ENCODE measurements around the gene BRD1.
"Not testable (repeated sequence)": the region's sequence is repeated elsewhere in the genome, so short reads cannot be mapped to it uniquely, and the experiment has no call there.

The BRD1 gene

GRCh38 chr22:49824936-49825335, 2.7 kb downstream of the BRD1 start:
- Histone ChIP-seq H3K9me3 (ENCODE audit: control insufficient read depth in 2 of 2, low read length in 2 of 2) (no peaks in the 10 kb centered on the region), H3K4me1 (ENCODE audit: control insufficient read depth in 2 of 2, insufficient read depth in 2 of 2, low read length in 2 of 2) (peaks cover 21 to 23% of the 10 kb centered on the region in 2 donors), H3K36me3 (ENCODE audit: control insufficient read depth in 2 of 2, insufficient read depth in 2 of 2, low read length in 2 of 2) (peaks cover 26 to 42% of the 10 kb centered on the region in 2 donors), H3K27ac (ENCODE audit: low read depth in 2 of 2, low read length in 2 of 2) (no peak overlapping the region), H3K27me3 (ENCODE audit: control insufficient read depth in 2 of 2, insufficient read depth in 2 of 2, low read length in 2 of 2) (no peaks in the 10 kb centered on the region), H3K4me3 (ENCODE audit: low read length in 2 of 2) (peak overlapping the region in 1 of 2 donors; percentile 79), H3K9ac (ENCODE audit: low read depth in 1 of 2, low read length in 2 of 2) (peak overlapping the region in 1 of 2 donors; percentile 8)

GRCh38 chr22:49824185-49824925, 3.3 kb downstream of the BRD1 start:
- Histone ChIP-seq H3K4me3 (ENCODE audit: low read length in 2 of 2) (no peak overlapping the region), H3K27me3 (ENCODE audit: control insufficient read depth in 2 of 2, insufficient read depth in 2 of 2, low read length in 2 of 2) (no peaks in the 10 kb centered on the region), H3K36me3 (ENCODE audit: control insufficient read depth in 2 of 2, insufficient read depth in 2 of 2, low read length in 2 of 2) (peaks cover 26 to 42% of the 10 kb centered on the region in 2 donors), H3K27ac (ENCODE audit: low read depth in 2 of 2, low read length in 2 of 2) (no peak overlapping the region), H3K9ac (ENCODE audit: low read depth in 1 of 2, low read length in 2 of 2) (peak overlapping the region in 1 of 2 donors; percentile 8), H3K9me3 (ENCODE audit: control insufficient read depth in 2 of 2, low read length in 2 of 2) (no peaks in the 10 kb centered on the region), H3K4me1 (ENCODE audit: control insufficient read depth in 2 of 2, insufficient read depth in 2 of 2, low read length in 2 of 2) (peaks cover 21 to 23% of the 10 kb centered on the region in 2 donors)

GRCh38 chr22:49823289-49824045, 4.2 kb downstream of the BRD1 start:
- Histone ChIP-seq H3K36me3 (ENCODE audit: control insufficient read depth in 2 of 2, insufficient read depth in 2 of 2, low read length in 2 of 2) (peaks cover 26 to 42% of the 10 kb centered on the region in 2 donors), H3K9me3 (ENCODE audit: control insufficient read depth in 2 of 2, low read length in 2 of 2) (no peaks in the 10 kb centered on the region), H3K27ac (ENCODE audit: low read depth in 2 of 2, low read length in 2 of 2) (no peak overlapping the region), H3K27me3 (ENCODE audit: control insufficient read depth in 2 of 2, insufficient read depth in 2 of 2, low read length in 2 of 2) (no peaks in the 10 kb centered on the region), H3K4me1 (ENCODE audit: control insufficient read depth in 2 of 2, insufficient read depth in 2 of 2, low read length in 2 of 2) (peaks cover 21 to 23% of the 10 kb centered on the region in 2 donors), H3K4me3 (ENCODE audit: low read length in 2 of 2) (no peak overlapping the region), H3K9ac (ENCODE audit: low read depth in 1 of 2, low read length in 2 of 2) (no peak overlapping the region)

GRCh38 chr22:49821741-49822140, 5.9 kb downstream of the BRD1 start:
- Histone ChIP-seq H3K36me3 (ENCODE audit: control insufficient read depth in 2 of 2, insufficient read depth in 2 of 2, low read length in 2 of 2) (peaks cover 41 to 60% of the 10 kb centered on the region in 2 donors), H3K4me1 (ENCODE audit: control insufficient read depth in 2 of 2, insufficient read depth in 2 of 2, low read length in 2 of 2) (peaks cover 21 to 23% of the 10 kb centered on the region in 2 donors)
- not testable (repeated sequence) for H3K4me3 ChIP-seq (ENCODE audit: low read length in 2 of 2); H3K9ac ChIP-seq (ENCODE audit: low read depth in 1 of 2, low read length in 2 of 2); H3K27me3 ChIP-seq (ENCODE audit: control insufficient read depth in 2 of 2, insufficient read depth in 2 of 2, low read length in 2 of 2); H3K27ac ChIP-seq (ENCODE audit: low read depth in 2 of 2, low read length in 2 of 2); H3K9me3 ChIP-seq (ENCODE audit: control insufficient read depth in 2 of 2, low read length in 2 of 2)

DNA sequence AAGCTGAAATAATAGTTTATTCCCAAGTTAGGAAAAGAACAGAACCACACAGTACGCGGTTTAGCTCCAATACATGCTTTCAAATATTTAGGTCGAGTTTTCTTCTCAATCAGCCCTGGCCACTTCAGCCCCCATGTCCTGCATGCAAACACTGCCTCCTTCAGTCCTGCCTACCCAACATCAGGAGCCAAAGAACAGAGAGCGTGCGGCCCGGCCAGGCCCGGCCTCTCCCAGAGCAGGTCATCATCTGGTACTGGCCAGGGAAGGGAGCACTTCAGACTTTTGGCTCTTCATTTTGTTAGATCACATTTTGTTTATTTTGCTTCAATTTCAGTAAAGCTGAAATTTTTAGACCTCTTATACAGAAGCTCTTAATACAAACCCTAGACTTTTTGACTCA, 6.7 kb downstream of the BRD1 start:
- Histone ChIP-seq H3K27ac (ENCODE audit: low read depth in 2 of 2, low read length in 2 of 2) (no peak overlapping the region), H3K9me3 (ENCODE audit: control insufficient read depth in 2 of 2, low read length in 2 of 2) (no peaks in the 10 kb centered on the region), H3K4me1 (ENCODE audit: control insufficient read depth in 2 of 2, insufficient read depth in 2 of 2, low read length in 2 of 2) (peaks cover 16 to 20% of the 10 kb centered on the region in 2 donors), H3K4me3 (ENCODE audit: low read length in 2 of 2) (no peak overlapping the region), H3K9ac (ENCODE audit: low read depth in 1 of 2, low read length in 2 of 2) (no peak overlapping the region), H3K36me3 (ENCODE audit: control insufficient read depth in 2 of 2, insufficient read depth in 2 of 2, low read length in 2 of 2) (peaks cover 44 to 63% of the 10 kb centered on the region in 2 donors), H3K27me3 (ENCODE audit: control insufficient read depth in 2 of 2, insufficient read depth in 2 of 2, low read length in 2 of 2) (no peaks in the 10 kb centered on the region)

DNA sequence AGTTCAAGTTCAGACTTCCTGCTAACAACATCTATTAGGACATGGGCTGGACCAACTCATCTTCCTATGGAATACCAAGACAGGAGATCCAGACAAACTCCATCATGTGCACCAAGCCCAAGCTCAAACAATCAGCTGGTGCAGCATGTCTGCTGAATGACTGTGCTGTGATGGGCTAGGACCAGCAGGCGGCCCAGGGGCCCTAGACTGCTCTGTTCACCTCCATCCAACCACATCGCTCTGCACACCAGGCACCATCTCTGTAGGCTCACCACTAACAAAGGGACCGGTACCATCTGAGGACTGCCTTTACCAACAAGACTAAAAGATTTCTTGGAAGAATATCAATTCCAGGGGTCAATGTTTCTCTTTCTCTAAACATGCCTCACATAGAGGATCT, 10.3 kb downstream of the BRD1 start:
- Histone ChIP-seq H3K4me1 (ENCODE audit: control insufficient read depth in 2 of 2, insufficient read depth in 2 of 2, low read length in 2 of 2) (peaks cover 0 to 2% of the 10 kb centered on the region in 2 donors), H3K4me3 (ENCODE audit: low read length in 2 of 2) (no peak overlapping the region), H3K36me3 (ENCODE audit: control insufficient read depth in 2 of 2, insufficient read depth in 2 of 2, low read length in 2 of 2) (peaks cover 33 to 54% of the 10 kb centered on the region in 2 donors), H3K27me3 (ENCODE audit: control insufficient read depth in 2 of 2, insufficient read depth in 2 of 2, low read length in 2 of 2) (no peaks in the 10 kb centered on the region), H3K9me3 (ENCODE audit: control insufficient read depth in 2 of 2, low read length in 2 of 2) (no peaks in the 10 kb centered on the region), H3K27ac (ENCODE audit: low read depth in 2 of 2, low read length in 2 of 2) (no peak overlapping the region), H3K9ac (ENCODE audit: low read depth in 1 of 2, low read length in 2 of 2) (no peak overlapping the region)

DNA sequence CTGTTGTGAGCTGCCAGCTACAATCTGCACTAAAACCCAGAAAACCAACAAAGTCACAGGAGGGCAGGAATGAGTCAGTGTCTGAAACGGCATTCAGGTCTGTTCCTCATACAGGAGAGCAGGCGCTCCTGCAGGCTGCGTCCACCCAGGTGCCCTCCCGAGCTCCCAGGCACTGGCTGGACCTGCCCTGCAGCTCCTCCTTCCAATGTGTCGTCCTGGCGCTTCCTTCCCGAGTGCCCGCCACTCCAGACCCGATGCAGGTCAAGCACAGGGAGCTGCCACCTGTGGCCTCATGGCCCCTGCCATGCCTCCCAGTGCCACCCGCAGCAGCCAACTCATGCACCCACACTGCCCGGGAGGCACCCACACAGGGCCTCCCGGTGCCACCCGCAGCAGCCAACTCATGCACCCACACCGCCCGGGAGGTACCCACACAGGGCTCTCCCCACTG, 12.0 kb downstream of the BRD1 start:
- Histone ChIP-seq H3K27ac (ENCODE audit: low read depth in 2 of 2, low read length in 2 of 2) (no peak overlapping the region), H3K4me3 (ENCODE audit: low read length in 2 of 2) (no peak overlapping the region), H3K9me3 (ENCODE audit: control insufficient read depth in 2 of 2, low read length in 2 of 2) (no peaks in the 10 kb centered on the region), H3K9ac (ENCODE audit: low read depth in 1 of 2, low read length in 2 of 2) (no peak overlapping the region), H3K4me1 (ENCODE audit: control insufficient read depth in 2 of 2, insufficient read depth in 2 of 2, low read length in 2 of 2) (no peaks in the 10 kb centered on the region), H3K36me3 (ENCODE audit: control insufficient read depth in 2 of 2, insufficient read depth in 2 of 2, low read length in 2 of 2) (peaks cover 27 to 43% of the 10 kb centered on the region in 2 donors), H3K27me3 (ENCODE audit: control insufficient read depth in 2 of 2, insufficient read depth in 2 of 2, low read length in 2 of 2) (no peaks in the 10 kb centered on the region)

GRCh38 chr22:49814856-49815255, 12.8 kb downstream of the BRD1 start:
- no peak overlapping the region for H3K4me3 ChIP-seq (ENCODE audit: low read length in 2 of 2)
- no peak overlapping the region for H3K9ac ChIP-seq (ENCODE audit: low read depth in 1 of 2, low read length in 2 of 2)
- no peaks in the 10 kb centered on the region for H3K9me3 ChIP-seq (ENCODE audit: control insufficient read depth in 2 of 2, low read length in 2 of 2)
- no peaks in the 10 kb centered on the region for H3K27me3 ChIP-seq (ENCODE audit: control insufficient read depth in 2 of 2, insufficient read depth in 2 of 2, low read length in 2 of 2)
- H3K4me1 ChIP-seq (ENCODE audit: control insufficient read depth in 2 of 2, insufficient read depth in 2 of 2, low read length in 2 of 2): no peaks in the 10 kb centered on the region
- no peak overlapping the region for H3K27ac ChIP-seq (ENCODE audit: low read depth in 2 of 2, low read length in 2 of 2)
- H3K36me3 ChIP-seq (ENCODE audit: control insufficient read depth in 2 of 2, insufficient read depth in 2 of 2, low read length in 2 of 2): peaks cover 22 to 37% of the 10 kb centered on the region in 2 donors

DNA sequence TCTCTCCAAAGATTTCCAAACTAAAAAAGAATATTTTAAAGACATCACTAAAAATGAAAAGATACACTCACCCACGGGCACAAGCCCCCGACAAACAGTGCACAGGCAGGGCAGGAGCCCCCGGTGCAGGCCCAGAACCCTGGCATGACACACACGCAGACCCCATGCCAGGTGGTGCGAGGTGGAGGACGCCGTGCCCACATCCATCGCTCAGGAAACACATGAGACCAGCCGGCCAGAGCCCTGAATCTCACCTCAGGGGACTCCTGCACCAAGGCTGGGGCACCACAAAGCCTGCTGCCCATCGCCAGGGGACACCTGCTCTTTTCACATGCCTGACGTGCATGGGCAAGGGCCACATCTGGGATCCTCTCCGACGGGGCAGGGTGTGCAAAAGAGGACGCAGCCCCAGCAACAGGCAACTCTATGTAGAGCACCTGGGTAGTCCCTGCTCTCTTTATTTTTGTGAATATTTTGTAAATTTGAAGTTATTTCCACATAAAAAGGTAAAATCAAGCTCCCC, 13.4 kb downstream of the BRD1 start:
- H3K36me3 ChIP-seq (ENCODE audit: control insufficient read depth in 2 of 2, insufficient read depth in 2 of 2, low read length in 2 of 2): peaks cover 22 to 37% of the 10 kb centered on the region in 2 donors
- no peak overlapping the region for H3K27ac ChIP-seq (ENCODE audit: low read depth in 2 of 2, low read length in 2 of 2)
- no peaks in the 10 kb centered on the region for H3K4me1 ChIP-seq (ENCODE audit: control insufficient read depth in 2 of 2, insufficient read depth in 2 of 2, low read length in 2 of 2)
- H3K9ac ChIP-seq (ENCODE audit: low read depth in 1 of 2, low read length in 2 of 2): no peak overlapping the region
- no peaks in the 10 kb centered on the region for H3K27me3 ChIP-seq (ENCODE audit: control insufficient read depth in 2 of 2, insufficient read depth in 2 of 2, low read length in 2 of 2)
- no peak overlapping the region for H3K4me3 ChIP-seq (ENCODE audit: low read length in 2 of 2)
- no peaks in the 10 kb centered on the region for H3K9me3 ChIP-seq (ENCODE audit: control insufficient read depth in 2 of 2, low read length in 2 of 2)

GRCh38 chr22:49812838-49813237, 14.8 kb downstream of the BRD1 start:
- Histone ChIP-seq H3K27ac (ENCODE audit: low read depth in 2 of 2, low read length in 2 of 2) (no peak overlapping the region), H3K9me3 (ENCODE audit: control insufficient read depth in 2 of 2, low read length in 2 of 2) (no peaks in the 10 kb centered on the region), H3K9ac (ENCODE audit: low read depth in 1 of 2, low read length in 2 of 2) (no peak overlapping the region), H3K4me3 (ENCODE audit: low read length in 2 of 2) (no peak overlapping the region), H3K27me3 (ENCODE audit: control insufficient read depth in 2 of 2, insufficient read depth in 2 of 2, low read length in 2 of 2) (no peaks in the 10 kb centered on the region), H3K36me3 (ENCODE audit: control insufficient read depth in 2 of 2, insufficient read depth in 2 of 2, low read length in 2 of 2) (peaks cover 17 to 31% of the 10 kb centered on the region in 2 donors), H3K4me1 (ENCODE audit: control insufficient read depth in 2 of 2, insufficient read depth in 2 of 2, low read length in 2 of 2) (no peaks in the 10 kb centered on the region)

Data from mucosa of rectum (tissue), 2 donors.